Thyroid gland (tissue), 4 donors: ENCODE measurements around the gene CDKN2A. TPM values are rescaled to one million over a fixed set of nuclear protein-coding genes. Genes with fewer than 3 reads are reported as not detected.

ENCODE experiments used
- DNase-seq, 2 donors: peaks; one replicate each; pipeline ENCODE4 v3.0.0-alpha.2; 2019
- H3K27ac ChIP-seq, 3 donors: fragments of 200-600 bp; sonication (generic); 1 replicate in 2 of 3; 2 replicates in 1 of 3; pipeline ENCODE4 v1.5.1; 2016 to 2019; ENCODE audit warnings: mild to moderate bottlenecking in 1 of 3, moderate library complexity in 1 of 3
- H3K27me3 ChIP-seq: fragments of 200-600 bp; sonication (generic); one replicate; pipeline ENCODE4 v1.5.1; 2019
- H3K36me3 ChIP-seq, 2 donors: fragments of 200-600 bp; sonication (generic); one replicate each; pipeline ENCODE4 v1.5.1; 2016 to 2019
- H3K4me1 ChIP-seq, 2 donors: fragments of 200-600 bp; sonication (generic); one replicate each; pipeline ENCODE4 v1.5.1; 2017 to 2019
- H3K4me3 ChIP-seq, 3 donors: fragments of 200-600 bp; sonication (generic); replicated peaks in 1 of 3; 1 replicate in 2 of 3; 2 replicates in 1 of 3; pipeline ENCODE4 v1.5.1; 2016; ENCODE audit warnings: mild to moderate bottlenecking in 1 of 3
- H3K9me3 ChIP-seq: fragments of 200-600 bp; sonication (generic); one replicate; pipeline ENCODE4 v1.5.1; 2017
- CTCF ChIP-seq, 6 experiments: fragments of 200-600 bp in 3 of 6; fragments of 450-650 bp in 3 of 6; sonication (generic) in 3 of 6; IDR thresholded peaks; one replicate each; pipeline ENCODE4 v1.5.1; 2016 to 2019; ENCODE audit warnings: antibody characterized with exemption in 6 of 6, mild to moderate bottlenecking in 2 of 6, inconsistent platforms in 1 of 6, moderate library complexity in 1 of 6
- POLR2A ChIP-seq, 2 donors: fragments of 450-650 bp; IDR thresholded peaks; one replicate each; pipeline ENCODE4 v1.6.1; 2017; ENCODE audit warnings: antibody characterized with exemption in 2 of 2, mild to moderate bottlenecking in 2 of 2, moderate library complexity in 1 of 2
- WGBS, 2 donors: methylation state at CpG; one replicate each; pipeline ENCODE4 v1.1.5; 2017; 5-methylcytosine and 5-hydroxymethylcytosine counted together
- intact Hi-C: fragments of 100-400 bp; cut with DNase I; formaldehyde crosslinking; loops from one replicate; pipeline ENCODE4 v1.15.1; 2023
- total RNA-seq, 4 donors: library from RNA; depleted of rRNA; stranded (reverse); fragments of >200 nt; gene quantifications; one replicate each; pipeline ENCODE4 v1.2.3, GENCODE V29; 2016

Gene CDKN2A
- total RNA-seq, 4 donors from 2014 or later, result 1.9 to 2.3 (median 2.1) TPM; not detected in 1

- WGBS, 2 donors, result 86 to 90% methylated on average over 5 of the region's 5 CpGs
- intact Hi-C loops, result no loop called here
- H3K27me3 ChIP-seq, result peaks cover 17% of the 10 kb centered on the region
Measured at GRCh38 chr9:21991072-21991959, 2.9 kb downstream of the CDKN2A start.

GRCh38 chr9:21989440-21990189 lies 4.6 kb downstream of the CDKN2A start:
- no peak for TF ChIP-seq POLR2A (IDR thresholded peaks at IDR 0.05)
- TF ChIP-seq CTCF (IDR thresholded peaks at IDR 0.05), result no peak
- WGBS, 2 donors, result 24% methylated on average over 35 of the region's 35 CpGs
- no peaks in the 10 kb centered on the region for H3K36me3 ChIP-seq
- no peaks in the 10 kb centered on the region for H3K9me3 ChIP-seq
- no peak for DNase-seq
- peaks cover 6 to 8% of the 10 kb centered on the region in 2 donors for H3K4me1 ChIP-seq
- no peak overlapping the region for H3K4me3 ChIP-seq
- intact Hi-C loops, result no loop called here
- no peak overlapping the region for H3K27ac ChIP-seq
- peaks cover 22% of the 10 kb centered on the region for H3K27me3 ChIP-seq

More at GRCh38 chr9:21991072-21991959, 2.9 kb downstream of the CDKN2A start:
- Histone ChIP-seq H3K4me1 (peaks cover 8 to 12% of the 10 kb centered on the region in 2 donors), H3K36me3 (no peaks in the 10 kb centered on the region), H3K27ac (no peak overlapping the region), H3K4me3 (no peak overlapping the region), H3K9me3 (no peaks in the 10 kb centered on the region)
- no peak for DNase-seq
- TF ChIP-seq POLR2A (IDR thresholded peaks at IDR 0.05) (no peak), CTCF (IDR thresholded peaks at IDR 0.05) (no peak)

GRCh38 chr9:21988056-21988990 lies 5.9 kb downstream of the CDKN2A start:
- H3K4me3 ChIP-seq, result no peak overlapping the region
- DNase-seq, result no peak
- H3K36me3 ChIP-seq, result no peaks in the 10 kb centered on the region
- H3K4me1 ChIP-seq, result no peaks in the 10 kb centered on the region
- WGBS, 2 donors, result 35 to 36% methylated on average over 9 of the region's 9 CpGs
- no peak overlapping the region for H3K27ac ChIP-seq
- intact Hi-C loops, result no loop called here
- peaks cover 21% of the 10 kb centered on the region for H3K27me3 ChIP-seq
- TF ChIP-seq CTCF (IDR thresholded peaks at IDR 0.05) (no peak), POLR2A (IDR thresholded peaks at IDR 0.05) (no peak)
- no peaks in the 10 kb centered on the region for H3K9me3 ChIP-seq

GRCh38 chr9:21985964-21986667 lies 8.1 kb downstream of the CDKN2A start:
- H3K4me1 ChIP-seq, result no peaks in the 10 kb centered on the region

More at GRCh38 chr9:21985964-21986667, 8.1 kb downstream of the CDKN2A start:
- 68 to 78% methylated on average over 5 of the region's 5 CpGs for WGBS, 2 donors
- H3K27ac ChIP-seq, result no peak overlapping the region
- intact Hi-C loops, result no loop called here
- no peak for TF ChIP-seq POLR2A (IDR thresholded peaks at IDR 0.05)
- no peak for TF ChIP-seq CTCF (IDR thresholded peaks at IDR 0.05)
- no peak for DNase-seq
- no peaks in the 10 kb centered on the region for H3K9me3 ChIP-seq
- no peaks in the 10 kb centered on the region for H3K36me3 ChIP-seq
- H3K27me3 ChIP-seq, result peaks cover 12% of the 10 kb centered on the region
- H3K4me3 ChIP-seq, result no peak overlapping the region
